Astrocyte of the cerebellum (primary cell): ENCODE results near the gene ZNF106.
A peak's percentile ranks its signal among the peaks of the same experiment; 100 is the strongest.

Experiments
- DNase-seq: peaks from one replicate; pipeline ENCODE4 v3.0.0-alpha.2; 2011; ENCODE audit warnings: low read depth
- H3K4me3 ChIP-seq: 2 replicates; pipeline ENCODE4 v1.5.1; 2011; ENCODE audit warnings: mild to moderate bottlenecking, low read depth, low read length, moderate library complexity
- CTCF ChIP-seq: IDR thresholded peaks from 2 replicates; pipeline ENCODE4 v1.5.1; 2012; ENCODE audit warnings: low read length, low read depth, moderate library complexity, mild to moderate bottlenecking; ENCODE audit errors: missing control alignments
- in situ Hi-C: cut with HindIII; loops from 2 replicates; pipeline ENCODE4 v1.10.0; 2017; ENCODE audit warnings: low sequenced_read_pairs

The ZNF106 gene

GRCh38 chr15:42490671-42491538 lies at the start of gene ZNF106:
ZNF106 (minus strand) TSS chr15:42491141; CDS start chr15:42472289, 18,852 bp downstream.
- in situ Hi-C loops: no loop called here
- peak; percentile 81 for DNase-seq
- TF ChIP-seq CTCF: peak; percentile 31
- peak within 1 kb of the TSS; percentile 95 for H3K4me3 ChIP-seq

- in situ Hi-C loops: no loop called here
- TF ChIP-seq CTCF: no peak
- H3K4me3 ChIP-seq: no peak overlapping the region
- DNase-seq: no peak
These were observed 42.3 kb upstream of the ZNF106 start for GRCh38 chr15:42533246-42533645.

GRCh38 chr15:42528970-42529369 lies 38.0 kb upstream of the ZNF106 start:
- DNase-seq: no peak
- no peak overlapping the region for H3K4me3 ChIP-seq
- no peak for TF ChIP-seq CTCF
- in situ Hi-C loops: no loop called here

- H3K4me3 ChIP-seq: no peak overlapping the region
- in situ Hi-C loops: no loop called here
- DNase-seq: no peak
- no peak for TF ChIP-seq CTCF
These were observed 32.4 kb upstream of the ZNF106 start for GRCh38 chr15:42523331-42523730.

- no peak overlapping the region for H3K4me3 ChIP-seq
- no peak for DNase-seq
- TF ChIP-seq CTCF: no peak
- in situ Hi-C loops: no loop called here
These were observed 20.1 kb upstream of the ZNF106 start for GRCh38 chr15:42511007-42511391.

- no peak overlapping the region for H3K4me3 ChIP-seq
- DNase-seq: no peak
- in situ Hi-C loops: no loop called here
- TF ChIP-seq CTCF: no peak
These were observed 19.5 kb upstream of the ZNF106 start for GRCh38 chr15:42510258-42511006.
